ENCODE measurements around the gene DDX1.

DDX1 gene

GRCh38 chr2:15645720-15646385 lies 54.2 kb downstream of the DDX1 start (continued):
- TF ChIP-seq ZNF280C (tag by site-specific recombination; IDR thresholded peaks at IDR 0.05): no peak
- TF ChIP-seq ZNF114 (tag by site-specific recombination; IDR thresholded peaks at IDR 0.05): no peak
- no peak for TF ChIP-seq ZSCAN30 (tag by site-specific recombination; IDR thresholded peaks at IDR 0.05)
- TF ChIP-seq ZNF768 (tag by site-specific recombination; IDR thresholded peaks at IDR 0.05): no peak
- no peak for TF ChIP-seq GLIS2 (tag by site-specific recombination; IDR thresholded peaks at IDR 0.05)
- TF ChIP-seq ZNF626 (tag by site-specific recombination; IDR thresholded peaks at IDR 0.05): no peak

DNA sequence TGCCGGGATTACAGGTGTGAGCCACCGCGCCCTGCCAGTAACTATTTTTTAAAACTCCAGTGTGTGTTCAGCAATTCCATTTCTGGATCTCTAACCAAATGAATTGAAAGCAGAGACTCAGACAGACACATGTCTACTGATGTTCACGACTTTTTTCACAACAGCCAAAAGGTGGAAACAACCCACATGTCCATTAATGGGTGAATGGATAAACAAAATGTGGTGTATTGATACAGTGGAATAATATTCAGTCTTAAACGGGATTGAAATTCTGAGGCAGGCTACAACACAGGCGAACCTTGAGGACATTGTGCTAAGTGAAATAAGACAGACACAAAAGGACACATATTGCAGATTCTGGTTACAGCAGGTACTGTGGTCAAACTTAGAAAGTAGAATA lies 55.0 kb downstream of the DDX1 start:
- Histone ChIP-seq H3K36me3 (ENCODE audit: control insufficient read depth in 2 of 2, insufficient read depth in 1 of 2, low read length in 2 of 2) (no peaks in the 10 kb centered on the region), H3K4me1 (ENCODE audit: control insufficient read depth, insufficient read depth, low read length) (no peaks in the 10 kb centered on the region), H3K4me3 (ENCODE audit: low read depth, low read length) (no peak overlapping the region), H3K27ac (ENCODE audit: extremely low read depth, low read depth, low read length) (no peak overlapping the region), H3K9me3 (ENCODE audit: control insufficient read depth, insufficient read depth, low read depth, low read length) (no peaks in the 10 kb centered on the region)
- ChIA-PET CTCF (no interaction called here), POLR2A (no interaction called here)
- no peak for TF ChIP-seq ZNF391 (tag by site-specific recombination; IDR thresholded peaks at IDR 0.05; ENCODE audit: borderline replicate concordance, low read depth)
- no peak for TF ChIP-seq ZNF214 (tag by site-specific recombination; IDR thresholded peaks at IDR 0.05; ENCODE audit: borderline replicate concordance)
- TF ChIP-seq SETDB1 (IDR thresholded peaks at IDR 0.05; ENCODE audit: insufficient read length, low read length): no peak
- no peak for TF ChIP-seq ZNF302 (tag by site-specific recombination; IDR thresholded peaks at IDR 0.05; ENCODE audit: low read depth)
- no peak for TF ChIP-seq KLF7 (tag by site-specific recombination; IDR thresholded peaks at IDR 0.05; ENCODE audit: borderline replicate concordance)
- no peak for TF ChIP-seq ZSCAN18 (tag by site-specific recombination; IDR thresholded peaks at IDR 0.05)
- TF ChIP-seq ZNF792 (tag by site-specific recombination; IDR thresholded peaks at IDR 0.05): no peak
- TF ChIP-seq FEZF1 (tag by site-specific recombination; IDR thresholded peaks at IDR 0.05): no peak
- TF ChIP-seq IKZF3 (tag by site-specific recombination; IDR thresholded peaks at IDR 0.05): no peak
- no peak for TF ChIP-seq ZNF274 (IDR thresholded peaks at IDR 0.05; ENCODE audit: low read length)
- no peak for TF ChIP-seq ZNF274 (tag by site-specific recombination; IDR thresholded peaks at IDR 0.05; ENCODE audit: borderline replicate concordance)
- TF ChIP-seq ZEB2 (tag by site-specific recombination; IDR thresholded peaks at IDR 0.05): no peak
- TF ChIP-seq ZNF37A (tag by site-specific recombination; IDR thresholded peaks at IDR 0.05): no peak
- no peak for TF ChIP-seq GLIS1 (tag by site-specific recombination; IDR thresholded peaks at IDR 0.05)
- no peak for TF ChIP-seq ZNF843 (tag by site-specific recombination; IDR thresholded peaks at IDR 0.05)
- TF ChIP-seq OSR2 (tag by site-specific recombination; IDR thresholded peaks at IDR 0.05): no peak
- TF ChIP-seq ZNF335 (tag by site-specific recombination; conservative IDR thresholded peaks at IDR 0.05): no peak
